GM18526 (cell line): ENCODE results near the gene PPP2R2B.

ENCODE experiments used
- POLR2A ChIP-seq: IDR thresholded peaks from 3 replicates; pipeline ENCODE4 v1.6.1; 2011; ENCODE audit not compliant: insufficient read length; ENCODE audit errors: extremely low read depth

PPP2R2B gene

GRCh38 chr5:146788898-146789297 lies 89.7 kb downstream of the PPP2R2B start:
- TF ChIP-seq POLR2A: no peak

GRCh38 chr5:146785065-146785464 lies 93.5 kb downstream of the PPP2R2B start:
- TF ChIP-seq POLR2A: no peak

GRCh38 chr5:146781157-146781556 lies 97.4 kb downstream of the PPP2R2B start:
- TF ChIP-seq POLR2A: no peak

- TF ChIP-seq POLR2A: no peak
Measured at GRCh38 chr5:146779211-146779869, 99.2 kb downstream of the PPP2R2B start.

- no peak for TF ChIP-seq POLR2A
Measured at GRCh38 chr5:146778795-146779194, 99.8 kb downstream of the PPP2R2B start.

- TF ChIP-seq POLR2A: no peak
Measured at GRCh38 chr5:146778261-146778660, 100.3 kb downstream of the PPP2R2B start.

GRCh38 chr5:146772881-146773466 lies 105.6 kb downstream of the PPP2R2B start:
- TF ChIP-seq POLR2A: no peak

- TF ChIP-seq POLR2A: no peak
Measured at GRCh38 chr5:146770980-146771379, 107.6 kb downstream of the PPP2R2B start.

- TF ChIP-seq POLR2A: no peak
Measured at GRCh38 chr5:146770546-146770945, 108.0 kb downstream of the PPP2R2B start.

- no peak for TF ChIP-seq POLR2A
Measured at GRCh38 chr5:146767534-146767933, 111.0 kb downstream of the PPP2R2B start.

GRCh38 chr5:146766013-146766412 lies 112.5 kb downstream of the PPP2R2B start:
- TF ChIP-seq POLR2A: no peak

- TF ChIP-seq POLR2A: no peak
Measured at GRCh38 chr5:146765089-146765832, 113.3 kb downstream of the PPP2R2B start.

GRCh38 chr5:146762830-146763229 lies 115.7 kb downstream of the PPP2R2B start:
- TF ChIP-seq POLR2A: no peak

- no peak for TF ChIP-seq POLR2A
Measured at GRCh38 chr5:146761811-146762210, 116.7 kb downstream of the PPP2R2B start.

- TF ChIP-seq POLR2A: no peak
Measured at GRCh38 chr5:146758938-146759337, 119.6 kb downstream of the PPP2R2B start.

- no peak for TF ChIP-seq POLR2A
Measured at GRCh38 chr5:146758076-146758475, 120.5 kb downstream of the PPP2R2B start.
